Measurements from ENCODE around the gene RBBP7.
A peak's percentile ranks its signal among the peaks of the same experiment; 100 is the strongest.

The RBBP7 gene

GRCh38 chrX:16897445-16897844 is 27.3 kb upstream of the RBBP7 start:
- Histone ChIP-seq H3K79me2 (ENCODE audit: control insufficient read depth, low read length) (no peaks in the 10 kb centered on the region), H3K27me3 (ENCODE audit: control insufficient read depth, low read length) (no peaks in the 10 kb centered on the region), H3K4me3 (ENCODE audit: low read length) (no peak overlapping the region), H3K4me1 (ENCODE audit: control insufficient read depth, low read length) (peaks cover 8% of the 10 kb centered on the region), H3F3A (ENCODE audit: control insufficient read depth, insufficient read depth) (no peaks in the 10 kb centered on the region), H3K4me2 (ENCODE audit: low read length) (no peak overlapping the region), H3K9me2 (replicated peaks; ENCODE audit: control insufficient read depth, low read length) (no peaks in the 10 kb centered on the region), H3K9me3 (ENCODE audit: control insufficient read depth, insufficient read depth, low read length) (no peaks in the 10 kb centered on the region), H3K27ac (ENCODE audit: low read depth, low read length) (no peak overlapping the region), H3K36me3 (ENCODE audit: control insufficient read depth, low read length) (no peaks in the 10 kb centered on the region), H4K20me1 (ENCODE audit: control insufficient read depth, insufficient read depth, low read depth, low read length) (no peaks in the 10 kb centered on the region)
- TF ChIP-seq CTCF (IDR thresholded peaks at IDR 0.05; ENCODE audit: low read depth, low read length, poor library complexity, severe bottlenecking) = no peak
- TF ChIP-seq EZH2phosphoT487 (IDR thresholded peaks at IDR 0.05; ENCODE audit: borderline replicate concordance, low read length) = no peak

GRCh38 chrX:16892504-16893362 is 22.6 kb upstream of the RBBP7 start:
- H3K27ac ChIP-seq (ENCODE audit: low read depth, low read length) = no peak overlapping the region
- TF ChIP-seq CTCF (IDR thresholded peaks at IDR 0.05; ENCODE audit: low read depth, low read length, poor library complexity, severe bottlenecking) = peak; percentile 86
- no peak for TF ChIP-seq EZH2phosphoT487 (IDR thresholded peaks at IDR 0.05; ENCODE audit: borderline replicate concordance, low read length)
- H3K9me3 ChIP-seq (ENCODE audit: control insufficient read depth, insufficient read depth, low read length) = no peaks in the 10 kb centered on the region
- H3K27me3 ChIP-seq (ENCODE audit: control insufficient read depth, low read length) = no peaks in the 10 kb centered on the region
- peaks cover 9% of the 10 kb centered on the region for H3K4me1 ChIP-seq (ENCODE audit: control insufficient read depth, low read length)
- H3K79me2 ChIP-seq (ENCODE audit: control insufficient read depth, low read length) = no peaks in the 10 kb centered on the region
- no peaks in the 10 kb centered on the region for H3F3A ChIP-seq (ENCODE audit: control insufficient read depth, insufficient read depth)
- no peaks in the 10 kb centered on the region for H4K20me1 ChIP-seq (ENCODE audit: control insufficient read depth, insufficient read depth, low read depth, low read length)
- no peaks in the 10 kb centered on the region for H3K36me3 ChIP-seq (ENCODE audit: control insufficient read depth, low read length)
- H3K9me2 ChIP-seq (replicated peaks; ENCODE audit: control insufficient read depth, low read length) = no peaks in the 10 kb centered on the region
- H3K4me3 ChIP-seq (ENCODE audit: low read length) = no peak overlapping the region
- peak overlapping the region; percentile 61 for H3K4me2 ChIP-seq (ENCODE audit: low read length)

GRCh38 chrX:16885628-16886027 is 15.5 kb upstream of the RBBP7 start:
- H3K36me3 ChIP-seq (ENCODE audit: control insufficient read depth, low read length) = no peaks in the 10 kb centered on the region
- no peaks in the 10 kb centered on the region for H3K9me2 ChIP-seq (replicated peaks; ENCODE audit: control insufficient read depth, low read length)
- peak overlapping the region; percentile 49 for H3K27ac ChIP-seq (ENCODE audit: low read depth, low read length)
- 0 out of 2 replicates have a peak, but pooled peaks cover 2% of the 10 kb centered on the region for H3F3A ChIP-seq (ENCODE audit: control insufficient read depth, insufficient read depth)
- peak overlapping the region; percentile 51 for H3K4me2 ChIP-seq (ENCODE audit: low read length)
- no peaks in the 10 kb centered on the region for H3K9me3 ChIP-seq (ENCODE audit: control insufficient read depth, insufficient read depth, low read length)
- H3K27me3 ChIP-seq (ENCODE audit: control insufficient read depth, low read length) = no peaks in the 10 kb centered on the region
- H3K4me3 ChIP-seq (ENCODE audit: low read length) = peak overlapping the region; percentile 56
- H3K79me2 ChIP-seq (ENCODE audit: control insufficient read depth, low read length) = no peaks in the 10 kb centered on the region
- H4K20me1 ChIP-seq (ENCODE audit: control insufficient read depth, insufficient read depth, low read depth, low read length) = no peaks in the 10 kb centered on the region
- H3K4me1 ChIP-seq (ENCODE audit: control insufficient read depth, low read length) = peaks cover 46% of the 10 kb centered on the region
- TF ChIP-seq EZH2phosphoT487 (IDR thresholded peaks at IDR 0.05; ENCODE audit: borderline replicate concordance, low read length) (no peak), CTCF (IDR thresholded peaks at IDR 0.05; ENCODE audit: low read depth, low read length, poor library complexity, severe bottlenecking) (no peak)

All from DOHH2 (cell line).